H1 (cell line): ENCODE results near the gene GCGR. TPM values are rescaled to one million over a fixed set of nuclear protein-coding genes. Genes with fewer than 3 reads are reported as not detected.

Experiments
- CTCF ChIA-PET: fragments of 300-600 bp; sonication (Branson Sonifier 250); formaldehyde crosslinking; loops from one replicate; lab custom pipeline; 2021; ENCODE audit not compliant: partially characterized antibody; lab: Charles Lee
- POLR2A ChIA-PET: fragments of 300-600 bp; sonication (Branson Sonifier 250); formaldehyde crosslinking; loops from one replicate; lab custom pipeline; 2021; ENCODE audit warnings: inconsistent platforms; ENCODE audit not compliant: partially characterized antibody; lab: Charles Lee
- DNase-seq, 2 experiments: peaks; one replicate each; pipeline versions ENCODE4 v3.0.0 to v3.0.0-alpha.2; 2010 to 2022; ENCODE audit warnings: low spot score in 2 of 2, low read depth in 1 of 2, mixed read lengths in 1 of 2
- FAIRE-seq: peaks from 2 replicates; lab custom pipeline; 2011; peaks lifted over from hg19 to GRCh38; lab: Jason Lieb, UNC
- H2AFZ ChIP-seq: 2 replicates; pipeline ENCODE4 v1.8.1; 2012; ENCODE audit warnings: low read length, inconsistent platforms
- H2AK5ac ChIP-seq: 2 replicates; pipeline ENCODE4 v1.6.1; 2013; ENCODE audit warnings: low read depth, low read length
- H2BK120ac ChIP-seq: replicated peaks from 2 replicates; pipeline ENCODE3; 2013; ENCODE audit warnings: low read depth, low read length, inconsistent platforms
- H2BK12ac ChIP-seq: 2 replicates; pipeline ENCODE4 v1.6.1; 2013; ENCODE audit warnings: low read depth, low read length
- H2BK15ac ChIP-seq: 2 replicates; pipeline ENCODE4 v1.6.1; 2013; ENCODE audit warnings: low read length
- H2BK20ac ChIP-seq: 2 replicates; pipeline ENCODE4 v1.6.1; 2013; ENCODE audit warnings: low read length
- H2BK5ac ChIP-seq: 2 replicates; pipeline ENCODE4 v1.6.1; 2013; ENCODE audit warnings: low read depth, low read length
- H3K14ac ChIP-seq: 2 replicates; pipeline ENCODE4 v1.6.1; 2013; ENCODE audit warnings: inconsistent platforms; ENCODE audit not compliant: insufficient read length
- H3K18ac ChIP-seq: 2 replicates; pipeline ENCODE4 v1.6.1; 2013; ENCODE audit warnings: low read length; ENCODE audit errors: extremely low read depth
- H3K23ac ChIP-seq: 2 replicates; pipeline ENCODE4 v1.6.1; 2013; ENCODE audit warnings: inconsistent platforms; ENCODE audit not compliant: insufficient read length
- H3K23me2 ChIP-seq: 2 replicates; pipeline ENCODE4 v1.6.1; 2013; ENCODE audit warnings: low read depth, low read length
- H3K27ac ChIP-seq: 2 replicates; pipeline ENCODE4 v1.6.1; 2011; ENCODE audit warnings: low read depth, low read length, inconsistent platforms
- H3K27me3 ChIP-seq, 4 experiments: replicated peaks in 1 of 4; 1 replicate in 1 of 4; 2 replicates in 3 of 4; pipeline versions ENCODE4 v1.6.1 to v1.8.1; 2011 to 2013; ENCODE audit warnings: low read length in 3 of 4, mild to moderate bottlenecking in 3 of 4, inconsistent platforms in 2 of 4, mixed read lengths in 2 of 4, moderate library complexity in 1 of 4; ENCODE audit not compliant: control insufficient read depth in 3 of 4, insufficient read depth in 3 of 4; ENCODE audit errors: extremely low read depth in 1 of 4
- H3K36me3 ChIP-seq, 4 experiments: 2 replicates each; pipeline versions ENCODE4 v1.6.1 to v1.8.1; 2011 to 2013; ENCODE audit warnings: mild to moderate bottlenecking in 4 of 4, low read length in 3 of 4, moderate library complexity in 2 of 4, control low read depth in 1 of 4, inconsistent platforms in 1 of 4; ENCODE audit not compliant: insufficient read depth in 4 of 4, control insufficient read depth in 2 of 4
- H3K4ac ChIP-seq: replicated peaks from 2 replicates; pipeline ENCODE3; 2013; ENCODE audit warnings: low read length, low read depth, mixed read lengths, inconsistent platforms; ENCODE audit not compliant: insufficient read length
- H3K4me1 ChIP-seq, 4 experiments: replicated peaks in 1 of 4; 1 replicate in 1 of 4; 2 replicates in 3 of 4; pipeline versions ENCODE4 v1.6.1 to v1.8.1; 2011 to 2013; ENCODE audit warnings: low read length in 3 of 4, inconsistent platforms in 2 of 4, mixed read lengths in 1 of 4; ENCODE audit not compliant: insufficient read depth in 4 of 4, control insufficient read depth in 3 of 4
- H3K4me2 ChIP-seq, 2 experiments: 2 replicates each; pipeline versions ENCODE4 v1.6.1 to v1.8.1; 2011 to 2013; ENCODE audit warnings: low read depth in 2 of 2, low read length in 2 of 2, control low read depth in 1 of 2, inconsistent platforms in 1 of 2, mild to moderate bottlenecking in 1 of 2; ENCODE audit not compliant: insufficient read depth in 1 of 2
- H3K4me3 ChIP-seq, 4 experiments: fragments of 200-600, 300-600 bp in 1 of 4; sonication (generic), shearing (Covaris generic), sonication (Bioruptor Twin) in 1 of 4; 2 replicates each; pipeline versions ENCODE4 v1.5.1 to v1.8.1; 2011 to 2016; ENCODE audit warnings: low read length in 4 of 4, low read depth in 3 of 4, control low read depth in 2 of 4, inconsistent platforms in 2 of 4, mild to moderate bottlenecking in 2 of 4, mixed read lengths in 1 of 4, moderate library complexity in 1 of 4; ENCODE audit not compliant: insufficient read depth in 2 of 4; ENCODE audit errors: extremely low read depth in 1 of 4
- H3K56ac ChIP-seq: replicated peaks from 2 replicates; pipeline ENCODE3; 2013; ENCODE audit warnings: low read depth, mild to moderate bottlenecking, mixed read lengths, low read length, inconsistent platforms; ENCODE audit not compliant: insufficient read length
- H3K79me1 ChIP-seq: 2 replicates; pipeline ENCODE4 v1.6.1; 2013; ENCODE audit warnings: low read depth, low read length, control low read depth
- H3K79me2 ChIP-seq, 2 experiments: 2 replicates each; pipeline versions ENCODE4 v1.6.1 to v1.8.1; 2012 to 2013; ENCODE audit warnings: low read length in 2 of 2, mild to moderate bottlenecking in 2 of 2, inconsistent platforms in 1 of 2; ENCODE audit not compliant: insufficient read depth in 2 of 2, control insufficient read depth in 1 of 2
- H3K9ac ChIP-seq, 4 experiments: replicated peaks in 1 of 4; 1 replicate in 1 of 4; 2 replicates in 3 of 4; pipeline versions ENCODE4 v1.6.1 to v1.8.1; 2011 to 2013; ENCODE audit warnings: low read depth in 3 of 4, low read length in 3 of 4, control low read depth in 2 of 4, mild to moderate bottlenecking in 2 of 4, moderate library complexity in 2 of 4, inconsistent platforms in 1 of 4; ENCODE audit errors: extremely low read depth in 1 of 4
- H3K9me3 ChIP-seq, 2 experiments: 2 replicates each; pipeline versions ENCODE4 v1.6.1 to v1.8.1; 2012 to 2013; ENCODE audit warnings: mild to moderate bottlenecking in 2 of 2, moderate library complexity in 2 of 2, control low read depth in 1 of 2, inconsistent platforms in 1 of 2, low read depth in 1 of 2, low read length in 1 of 2, mixed read lengths in 1 of 2; ENCODE audit not compliant: insufficient read depth in 2 of 2
- H4K20me1 ChIP-seq, 2 experiments: replicated peaks in 1 of 2; 2 replicates each; pipeline versions ENCODE3 to v1.8.1; 2011 to 2013; ENCODE audit warnings: inconsistent platforms in 2 of 2, low read length in 2 of 2, mild to moderate bottlenecking in 1 of 2; ENCODE audit not compliant: insufficient read depth in 2 of 2, control insufficient read depth in 1 of 2
- H4K5ac ChIP-seq: 2 replicates; pipeline ENCODE4 v1.6.1; 2013; ENCODE audit warnings: low read length, low read depth, mixed read lengths, inconsistent platforms; ENCODE audit not compliant: insufficient read length
- H4K8ac ChIP-seq: 2 replicates; pipeline ENCODE4 v1.8.0; 2013; ENCODE audit warnings: mild to moderate bottlenecking, moderate library complexity, low read length, inconsistent platforms; ENCODE audit not compliant: insufficient read depth; ENCODE audit errors: extremely low read depth
- H4K91ac ChIP-seq: replicated peaks from 2 replicates; pipeline ENCODE3; 2013; ENCODE audit warnings: low read length, mixed read lengths, inconsistent platforms; ENCODE audit not compliant: insufficient read length
- BCL11A ChIP-seq, 2 experiments: IDR thresholded peaks; one replicate each; pipeline ENCODE4 v1.6.1; 2011; ENCODE audit warnings: low read depth in 2 of 2, low read length in 2 of 2, mild to moderate bottlenecking in 2 of 2
- RAD21 ChIP-seq, 2 experiments: IDR thresholded peaks in 1 of 2; conservative IDR thresholded peaks in 1 of 2; 2 replicates each; pipeline ENCODE4 v1.6.1; 2011; ENCODE audit warnings: low read depth in 2 of 2, low read length in 2 of 2, improper control_type of control experiment in 1 of 2, inconsistent platforms in 1 of 2, mild to moderate bottlenecking in 1 of 2, moderate library complexity in 1 of 2
- WGBS, 2 experiments: shearing (Covaris generic) in 1 of 2; methylation state at CpG; one replicate each; pipeline versions ENCODE4 v1.1.6 to v1.1.7; 2013 to 2015; ENCODE audit warnings: low lambda C conversion rate in 2 of 2, mixed read lengths in 2 of 2, inconsistent platforms in 1 of 2, low coverage in 1 of 2, missing lambda C conversion rate in 1 of 2; ENCODE audit not compliant: insufficient replicate concordance in 2 of 2, insufficient coverage in 1 of 2, insufficient read length in 1 of 2; ENCODE audit errors: extremely low coverage in 1 of 2, missing lambda C conversion rate in 1 of 2; 5-methylcytosine and 5-hydroxymethylcytosine counted together
- polyA plus RNA-seq, 7 experiments: library from polyadenylated mRNA; depleted of rRNA in 3 of 7; stranded (reverse) in 5 of 7; unstranded in 2 of 7; fragments of >200 nt in 5 of 7; fragments of 200-250 nt in 2 of 7; gene quantifications; 1 replicate in 5 of 7; 2 replicates in 1 of 7; 4 replicates in 1 of 7; pipeline versions ENCODE4 v1.2.1 to v1.2.3, GENCODE V29; 2011 to 2013; ENCODE audit warnings: missing spikeins in 2 of 7, mixed read lengths in 2 of 7
- total RNA-seq: library from RNA; stranded (reverse); fragmentation: NEBNext Ultra II Directional; extraction: Animal tissue kit (Norgen Biotek cat#: 25700); gene quantifications from 2 replicates; pipeline ENCODE4 v1.2.1, GENCODE V29; 2021

Gene GCGR
- total and polyA plus RNA-seq, 2 of the 8 experiments (the other 6 are each of a cell fraction or from before 2014, with no cell fraction given): 0.44 to 0.56 TPM

DNA sequence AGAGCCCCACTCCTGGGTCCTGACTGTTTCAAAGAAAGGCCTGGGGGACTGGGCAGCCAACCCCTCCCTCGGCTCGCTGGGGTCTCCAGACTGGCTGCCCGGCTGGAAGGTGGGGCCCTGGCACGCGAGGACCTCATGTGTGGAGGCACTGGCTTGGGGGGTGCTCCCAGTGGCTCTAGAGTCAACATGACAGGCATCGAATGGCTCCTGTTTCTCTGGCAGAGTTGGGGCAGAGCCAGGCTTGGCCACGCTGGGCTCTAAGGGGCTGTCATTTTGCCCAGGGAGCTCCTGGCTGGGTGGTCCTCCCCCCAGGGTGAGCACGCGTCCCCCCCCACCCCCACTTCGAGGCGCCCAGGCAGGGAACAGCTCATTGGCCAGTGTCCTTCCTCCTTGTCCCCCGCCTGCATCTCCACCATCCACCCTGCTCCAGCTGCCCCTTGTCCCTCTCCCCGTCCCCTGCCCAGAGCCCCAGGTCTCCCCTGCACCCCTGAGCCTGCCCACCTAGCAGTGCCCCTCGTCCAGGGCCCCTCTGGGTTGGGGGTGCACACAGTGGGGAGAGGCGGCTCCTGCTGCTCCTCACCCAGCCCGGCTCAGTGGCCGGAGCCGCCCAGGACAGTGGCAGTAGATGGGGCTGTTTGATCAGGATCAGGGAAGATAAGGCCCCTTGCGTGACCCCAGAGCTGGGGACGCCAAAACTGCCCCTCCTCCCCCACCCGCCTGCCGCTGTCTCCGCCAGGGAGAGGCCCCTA, 2.7 kb downstream of the GCGR start:
- Histone ChIP-seq H3K4me2 (no peak overlapping the region), H3K56ac (no peak overlapping the region), H3K79me2 (no peaks in the 10 kb centered on the region), H3K4ac (no peak overlapping the region), H2AK5ac (no peak overlapping the region), H2BK5ac (no peak overlapping the region), H3K27ac (no peak overlapping the region), H4K8ac (no peak overlapping the region), H4K20me1 (peaks cover 0 to 1% of the 10 kb centered on the region in 2 experiments), H2BK12ac (no peak overlapping the region), H2BK120ac (no peak overlapping the region), H3K14ac (no peak overlapping the region), H4K91ac (no peak overlapping the region), H3K4me3 (no peak overlapping the region), H2AFZ (no peak overlapping the region), H4K5ac (no peak overlapping the region), H3K9ac (no peak overlapping the region), H3K36me3 (peaks cover 0 to 10% (median 0%) of the 10 kb centered on the region in 4 experiments; a peak in 1 of 8 replicates), H3K18ac (no peak overlapping the region), H3K79me1 (no peaks in the 10 kb centered on the region), H2BK15ac (no peak overlapping the region), H3K23ac (no peak overlapping the region), H3K4me1 (peaks cover 0 to 3% (median 0%) of the 10 kb centered on the region in 4 experiments; a peak in 3 of 7 replicates), H2BK20ac (no peak overlapping the region), H3K9me3 (no peaks in the 10 kb centered on the region), H3K23me2 (peaks cover 5% of the 10 kb centered on the region; the same call in 1 of the 2 replicates), H3K27me3 (peaks cover 38 to 54% (median 47%) of the 10 kb centered on the region in 4 experiments)
- FAIRE-seq (no peak), DNase-seq (no peak)
- 66% methylated on average over 13 of the region's 23 CpGs; no CpG with 5 or more reads in 1 of the 2 experiments for WGBS, 2 experiments
- ChIA-PET POLR2A (interaction anchor here (0.7 to 2.7 kb wide), 11 partner anchors 8 to 172 kb away, joined by 3 to 6 read pairs (median 4); partner anchors contain the start of gene MRPL12), CTCF (interaction anchor here (0.5 to 4.5 kb wide), 20 partner anchors 11 to 300 kb away, joined by 3 to 19 read pairs (median 4); no protein-coding TSS in a partner anchor)
- TF ChIP-seq BCL11A (IDR thresholded peaks at IDR 0.05; ENCODE audit: low read depth in 2 of 2, low read length in 2 of 2) (no peak), RAD21 (IDR thresholded peaks at IDR 0.05 in 1 of 2, conservative IDR thresholded peaks at IDR 0.05 in 1 of 2; ENCODE audit: low read depth in 2 of 2, low read length in 2 of 2) (peak; percentile 32 to 42)
